HEK293T (cell line): ENCODE data around the gene PPL.

Experiments
- BHLHE40 ChIP-seq: fragments of 450-650 bp; IDR thresholded peaks from 2 replicates; pipeline ENCODE4 v1.6.1; 2016; ENCODE audit warnings: mild to moderate bottlenecking, moderate library complexity, borderline replicate concordance
- CTBP1 ChIP-seq: fragments of 450-650 bp; IDR thresholded peaks from 2 replicates; pipeline ENCODE4 v1.6.1; 2016; ENCODE audit warnings: borderline replicate concordance
- ELF4 ChIP-seq: fragments of 450-650 bp; IDR thresholded peaks from 2 replicates; pipeline ENCODE4 v1.6.1; 2017; ENCODE audit warnings: antibody characterized with exemption
- FOXA1 ChIP-seq: fragments of 450-650 bp; IDR thresholded peaks from 2 replicates; pipeline ENCODE4 v1.6.1; 2016; ENCODE audit warnings: mild to moderate bottlenecking
- L3MBTL2 ChIP-seq: fragments of 450-650 bp; conservative IDR thresholded peaks from 2 replicates; pipeline ENCODE4 v1.6.1; 2016; ENCODE audit warnings: mild to moderate bottlenecking
- LEF1 ChIP-seq: fragments of 450-650 bp; IDR thresholded peaks from 2 replicates; pipeline ENCODE4 v1.6.1; 2017; ENCODE audit warnings: mild to moderate bottlenecking, borderline replicate concordance
- NFRKB ChIP-seq: fragments of 450-650 bp; IDR thresholded peaks from 2 replicates; pipeline ENCODE4 v1.6.1; 2016; ENCODE audit warnings: mild to moderate bottlenecking, moderate library complexity
- SP1 ChIP-seq: fragments of 450-650 bp; IDR thresholded peaks from 2 replicates; pipeline ENCODE4 v1.6.1; 2017
- TARDBP ChIP-seq: fragments of 450-650 bp; IDR thresholded peaks from 2 replicates; pipeline ENCODE4 v1.6.1; 2016

DNA sequence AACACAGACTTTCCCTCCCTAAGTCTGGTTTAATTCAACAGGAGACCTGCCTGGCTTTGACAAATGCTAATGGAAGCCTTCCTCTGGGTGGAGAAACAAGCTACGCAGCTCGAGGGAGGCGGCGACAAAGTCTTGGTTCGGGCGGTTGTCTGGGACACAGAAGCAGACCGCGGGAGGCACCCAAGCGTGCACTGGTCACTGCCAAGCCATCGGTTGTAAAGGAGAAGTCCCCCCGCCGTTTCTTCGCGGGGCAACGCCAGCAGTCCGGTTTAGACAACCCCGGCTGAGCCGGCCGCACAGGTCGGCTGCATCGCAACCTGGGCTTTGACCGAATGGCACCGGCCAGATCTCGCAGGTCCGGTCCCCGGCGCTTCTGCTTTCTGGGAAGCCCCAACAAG is 90.4 kb downstream of the PPL start:
- no peak for TF ChIP-seq TARDBP
- TF ChIP-seq BHLHE40, result no peak
- no peak for TF ChIP-seq NFRKB
- TF ChIP-seq SP1, result no peak
- TF ChIP-seq LEF1, result no peak
- no peak for TF ChIP-seq ELF4
- TF ChIP-seq CTBP1, result no peak
- TF ChIP-seq FOXA1, result no peak
- TF ChIP-seq L3MBTL2, result no peak
